T-helper 17 cell (primary cell): ENCODE measurements around the gene PRKCZ. TPM values are rescaled to one million over a fixed set of nuclear protein-coding genes. Genes with fewer than 3 reads are reported as not detected.
A peak's percentile ranks its signal among the peaks of the same experiment; 100 is the strongest.
"Not testable (repeated sequence)": the region's sequence is repeated elsewhere in the genome, so short reads cannot be mapped to it uniquely, and the experiment has no call there.

Experiments used
- ATAC-seq: fragments of 150-1000 bp; cut with Tn5 transposase; 2 replicates; pipeline ENCODE4 v1.10.0; 2021; ENCODE audit warnings: mild to moderate bottlenecking, moderate library complexity
- DNase-seq, 3 donors: peaks; one replicate each; pipeline versions ENCODE4 v3.0.0 to v3.0.0-alpha.2; 2020 to 2021
- H3K9me3 ChIP-seq: one replicate; pipeline ENCODE4 v1.7.0; 2013; ENCODE audit warnings: low read length, mild to moderate bottlenecking; ENCODE audit not compliant: control insufficient read depth, poor library complexity, severe bottlenecking
- H3K27ac Mint-ChIP-seq: one replicate; pipeline ENCODE4 v1.8.0; 2022; ENCODE audit warnings: mild to moderate bottlenecking, moderate library complexity, mixed read lengths
- H3K27me3 Mint-ChIP-seq: one replicate; pipeline ENCODE4 v1.8.0; 2022; ENCODE audit warnings: mixed read lengths
- H3K36me3 Mint-ChIP-seq: one replicate; pipeline ENCODE4 v1.8.0; 2022; ENCODE audit warnings: low read depth, mixed read lengths
- H3K4me1 Mint-ChIP-seq: one replicate; pipeline ENCODE4 v1.8.0; 2022; ENCODE audit warnings: mild to moderate bottlenecking, mixed read lengths
- H3K4me3 Mint-ChIP-seq: one replicate; pipeline ENCODE4 v1.8.0; 2022; ENCODE audit warnings: mild to moderate bottlenecking, moderate library complexity, mixed read lengths
- total RNA-seq, 4 donors: library from RNA in 2 of 4; stranded (reverse) in 2 of 4; gene quantifications; one replicate each; pipeline ENCODE4 v1.2.3 and lab custom pipeline; 2022 to 2026

PRKCZ gene
- total RNA-seq, 2 donors from 2014 or later, result 26.0 to 33.5 TPM

GRCh38 chr1:2135441-2135841, 85.2 kb downstream of the PRKCZ start:
- no peaks in the 10 kb centered on the region for H3K9me3 ChIP-seq
- no peak overlapping the region for H3K4me3 Mint-ChIP-seq
- no peaks in the 10 kb centered on the region for H3K27me3 Mint-ChIP-seq
- ATAC-seq (no peak), DNase-seq (no peak)
- no peaks in the 10 kb centered on the region for H3K36me3 Mint-ChIP-seq
- peak overlapping the region; percentile 67 for H3K27ac Mint-ChIP-seq
- peaks cover 22% of the 10 kb centered on the region for H3K4me1 Mint-ChIP-seq

GRCh38 chr1:2135941-2136340, 85.7 kb downstream of the PRKCZ start:
- Mint-ChIP-seq H3K36me3 (no peaks in the 10 kb centered on the region), H3K4me3 (no peak overlapping the region)
- no peaks in the 10 kb centered on the region for H3K9me3 ChIP-seq

GRCh38 chr1:2136386-2137235, 86.4 kb downstream of the PRKCZ start:
- Mint-ChIP-seq H3K27ac (peak overlapping the region; percentile 67), H3K4me3 (no peak overlapping the region), H3K27me3 (no peaks in the 10 kb centered on the region), H3K36me3 (no peaks in the 10 kb centered on the region), H3K4me1 (peaks cover 22% of the 10 kb centered on the region)
- H3K9me3 ChIP-seq, result no peaks in the 10 kb centered on the region
- no peak for DNase-seq
- ATAC-seq, result no peak

More at GRCh38 chr1:2135941-2136340, 85.7 kb downstream of the PRKCZ start:
- Mint-ChIP-seq H3K27me3 (no peaks in the 10 kb centered on the region), H3K4me1 (peaks cover 22% of the 10 kb centered on the region), H3K27ac (peak overlapping the region; percentile 67)
- no peak for DNase-seq
- no peak for ATAC-seq

GRCh38 chr1:2137257-2138121, 87.3 kb downstream of the PRKCZ start:
- DNase-seq, result no peak

GRCh38 chr1:2139156-2139555, 88.9 kb downstream of the PRKCZ start:
- H3K36me3 Mint-ChIP-seq, ATAC-seq, H3K9me3 ChIP-seq, DNase-seq, H3K27ac Mint-ChIP-seq, H3K27me3 Mint-ChIP-seq: not testable (repeated sequence)
- H3K4me1 Mint-ChIP-seq, result peaks cover 12% of the 10 kb centered on the region
- H3K4me3 Mint-ChIP-seq, result peak overlapping the region; percentile 36

More at GRCh38 chr1:2137257-2138121, 87.3 kb downstream of the PRKCZ start:
- Mint-ChIP-seq H3K36me3 (no peaks in the 10 kb centered on the region), H3K4me1 (peaks cover 21% of the 10 kb centered on the region), H3K4me3 (no peak overlapping the region), H3K27me3 (no peaks in the 10 kb centered on the region), H3K27ac (peak overlapping the region; percentile 67)
- H3K9me3 ChIP-seq, result no peaks in the 10 kb centered on the region
- no peak for ATAC-seq

GRCh38 chr1:2141025-2141424, 90.8 kb downstream of the PRKCZ start:
- DNase-seq (no peak), ATAC-seq (no peak)
- H3K4me1 Mint-ChIP-seq, result peaks cover 10% of the 10 kb centered on the region
- H3K4me3 Mint-ChIP-seq, result no peak overlapping the region
- H3K27ac Mint-ChIP-seq, result no peak overlapping the region
- H3K27me3 Mint-ChIP-seq, result no peaks in the 10 kb centered on the region
- H3K9me3 ChIP-seq, result no peaks in the 10 kb centered on the region
- H3K36me3 Mint-ChIP-seq, result no peaks in the 10 kb centered on the region

GRCh38 chr1:2143814-2144500, 93.7 kb downstream of the PRKCZ start:
- peaks cover 8% of the 10 kb centered on the region for H3K4me1 Mint-ChIP-seq
- H3K36me3 Mint-ChIP-seq, result no peaks in the 10 kb centered on the region
- no peak for ATAC-seq
- no peak for DNase-seq
- H3K4me3 Mint-ChIP-seq, result no peak overlapping the region
- no peaks in the 10 kb centered on the region for H3K27me3 Mint-ChIP-seq
- H3K27ac Mint-ChIP-seq, result no peak overlapping the region
- H3K9me3 ChIP-seq, result no peaks in the 10 kb centered on the region

GRCh38 chr1:2144501-2145090, 94.4 kb downstream of the PRKCZ start:
- Mint-ChIP-seq H3K27ac (no peak overlapping the region), H3K4me3 (no peak overlapping the region), H3K27me3 (no peaks in the 10 kb centered on the region), H3K36me3 (no peaks in the 10 kb centered on the region), H3K4me1 (peaks cover 8% of the 10 kb centered on the region)
- no peak for ATAC-seq
- no peak for DNase-seq
- no peaks in the 10 kb centered on the region for H3K9me3 ChIP-seq

- no peaks in the 10 kb centered on the region for H3K36me3 Mint-ChIP-seq
- DNase-seq (no peak), ATAC-seq (peak; percentile 26)
- peaks cover 2% of the 10 kb centered on the region for H3K4me1 Mint-ChIP-seq
- H3K9me3 ChIP-seq, result no peaks in the 10 kb centered on the region
- no peak overlapping the region for H3K4me3 Mint-ChIP-seq
- no peak overlapping the region for H3K27ac Mint-ChIP-seq
- no peaks in the 10 kb centered on the region for H3K27me3 Mint-ChIP-seq
Observed at GRCh38 chr1:2145946-2146835, 96.0 kb downstream of the PRKCZ start.

- DNase-seq, result no peak
- Mint-ChIP-seq H3K27ac (no peak overlapping the region), H3K4me3 (no peak overlapping the region), H3K27me3 (no peaks in the 10 kb centered on the region), H3K4me1 (peaks cover 2% of the 10 kb centered on the region), H3K36me3 (no peaks in the 10 kb centered on the region)
- no peak for ATAC-seq
- no peaks in the 10 kb centered on the region for H3K9me3 ChIP-seq
Observed at GRCh38 chr1:2146836-2147517, 96.8 kb downstream of the PRKCZ start.

- not testable (repeated sequence) for H3K9me3 ChIP-seq, H3K36me3 Mint-ChIP-seq, DNase-seq, H3K27ac Mint-ChIP-seq, ATAC-seq, H3K27me3 Mint-ChIP-seq, H3K4me1 Mint-ChIP-seq, H3K4me3 Mint-ChIP-seq
Observed at GRCh38 chr1:2147869-2148268, 97.7 kb downstream of the PRKCZ start.
